ENCODE measurements around the gene SPOCK1.

DNA sequence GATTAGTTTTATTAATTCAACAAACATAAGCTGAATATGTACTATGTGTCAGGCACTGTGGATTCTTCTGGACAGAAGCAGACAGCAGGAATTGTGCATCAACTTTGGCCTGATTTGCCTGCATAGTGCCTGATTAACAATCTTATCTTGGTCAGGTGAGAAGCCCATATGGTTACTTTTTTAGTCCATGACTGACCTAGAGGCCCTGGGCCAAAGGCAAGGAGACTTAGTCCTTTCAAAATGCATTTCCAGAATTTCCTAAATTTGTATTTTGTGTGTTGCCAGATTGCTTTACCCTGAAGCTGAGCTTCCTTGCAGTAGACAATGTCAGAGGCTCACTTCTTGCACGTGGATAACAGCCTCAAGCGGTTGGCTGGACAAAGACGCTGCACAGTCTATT is 286.7 kb downstream of the SPOCK1 start:
- TF ChIP-seq, protein P1, sequence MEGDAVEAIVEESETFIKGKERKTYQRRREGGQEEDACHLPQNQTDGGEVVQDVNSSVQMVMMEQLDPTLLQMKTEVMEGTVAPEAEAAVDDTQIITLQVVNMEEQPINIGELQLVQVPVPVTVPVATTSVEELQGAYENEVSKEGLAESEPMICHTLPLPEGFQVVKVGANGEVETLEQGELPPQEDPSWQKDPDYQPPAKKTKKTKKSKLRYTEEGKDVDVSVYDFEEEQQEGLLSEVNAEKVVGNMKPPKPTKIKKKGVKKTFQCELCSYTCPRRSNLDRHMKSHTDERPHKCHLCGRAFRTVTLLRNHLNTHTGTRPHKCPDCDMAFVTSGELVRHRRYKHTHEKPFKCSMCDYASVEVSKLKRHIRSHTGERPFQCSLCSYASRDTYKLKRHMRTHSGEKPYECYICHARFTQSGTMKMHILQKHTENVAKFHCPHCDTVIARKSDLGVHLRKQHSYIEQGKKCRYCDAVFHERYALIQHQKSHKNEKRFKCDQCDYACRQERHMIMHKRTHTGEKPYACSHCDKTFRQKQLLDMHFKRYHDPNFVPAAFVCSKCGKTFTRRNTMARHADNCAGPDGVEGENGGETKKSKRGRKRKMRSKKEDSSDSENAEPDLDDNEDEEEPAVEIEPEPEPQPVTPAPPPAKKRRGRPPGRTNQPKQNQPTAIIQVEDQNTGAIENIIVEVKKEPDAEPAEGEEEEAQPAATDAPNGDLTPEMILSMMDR (IDR thresholded peaks at IDR 0.05; ENCODE audit: insufficient read depth, low read length) = no peak
- TF ChIP-seq POLR2AphosphoS5 (IDR thresholded peaks at IDR 0.05; ENCODE audit: low read depth) (no peak), GABPA (IDR thresholded peaks at IDR 0.05; ENCODE audit: low read depth) (no peak), SPI1 (IDR thresholded peaks at IDR 0.05; ENCODE audit: borderline replicate concordance, low read depth) (no peak)
- TF ChIP-seq, protein P2, sequence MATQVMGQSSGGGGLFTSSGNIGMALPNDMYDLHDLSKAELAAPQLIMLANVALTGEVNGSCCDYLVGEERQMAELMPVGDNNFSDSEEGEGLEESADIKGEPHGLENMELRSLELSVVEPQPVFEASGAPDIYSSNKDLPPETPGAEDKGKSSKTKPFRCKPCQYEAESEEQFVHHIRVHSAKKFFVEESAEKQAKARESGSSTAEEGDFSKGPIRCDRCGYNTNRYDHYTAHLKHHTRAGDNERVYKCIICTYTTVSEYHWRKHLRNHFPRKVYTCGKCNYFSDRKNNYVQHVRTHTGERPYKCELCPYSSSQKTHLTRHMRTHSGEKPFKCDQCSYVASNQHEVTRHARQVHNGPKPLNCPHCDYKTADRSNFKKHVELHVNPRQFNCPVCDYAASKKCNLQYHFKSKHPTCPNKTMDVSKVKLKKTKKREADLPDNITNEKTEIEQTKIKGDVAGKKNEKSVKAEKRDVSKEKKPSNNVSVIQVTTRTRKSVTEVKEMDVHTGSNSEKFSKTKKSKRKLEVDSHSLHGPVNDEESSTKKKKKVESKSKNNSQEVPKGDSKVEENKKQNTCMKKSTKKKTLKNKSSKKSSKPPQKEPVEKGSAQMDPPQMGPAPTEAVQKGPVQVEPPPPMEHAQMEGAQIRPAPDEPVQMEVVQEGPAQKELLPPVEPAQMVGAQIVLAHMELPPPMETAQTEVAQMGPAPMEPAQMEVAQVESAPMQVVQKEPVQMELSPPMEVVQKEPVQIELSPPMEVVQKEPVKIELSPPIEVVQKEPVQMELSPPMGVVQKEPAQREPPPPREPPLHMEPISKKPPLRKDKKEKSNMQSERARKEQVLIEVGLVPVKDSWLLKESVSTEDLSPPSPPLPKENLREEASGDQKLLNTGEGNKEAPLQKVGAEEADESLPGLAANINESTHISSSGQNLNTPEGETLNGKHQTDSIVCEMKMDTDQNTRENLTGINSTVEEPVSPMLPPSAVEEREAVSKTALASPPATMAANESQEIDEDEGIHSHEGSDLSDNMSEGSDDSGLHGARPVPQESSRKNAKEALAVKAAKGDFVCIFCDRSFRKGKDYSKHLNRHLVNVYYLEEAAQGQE (IDR thresholded peaks at IDR 0.05; ENCODE audit: insufficient replicate concordance, low read depth) = no peak

Measured in HL-60 (cell line).